Motor neuron (in vitro differentiated cells): ENCODE data around the gene LDHD. TPM values are rescaled to one million over a fixed set of nuclear protein-coding genes. Genes with fewer than 3 reads are reported as not detected.
A peak's percentile ranks its signal among the peaks of the same experiment; 100 is the strongest.

Source experiments
- ATAC-seq, 8 experiments: fragments of 200-7000 bp; cut with Tn5 transposase; replicated peaks in 6 of 8; 2 replicates each; pipeline ENCODE4 v1.8.0; 2021; ENCODE audit warnings: mild to moderate bottlenecking in 8 of 8, moderate library complexity in 8 of 8
- H3K27ac ChIP-seq, 2 donors: fragments of 250-450 bp; sonication (Bioruptor Pico); 2 replicates each; pipeline ENCODE4 v1.9.0; 2021; ENCODE audit warnings: antibody characterized with exemption in 2 of 2, mild to moderate bottlenecking in 2 of 2, moderate library complexity in 1 of 2
- H3K4me1 ChIP-seq, 2 donors: fragments of 250-450 bp; sonication (Bioruptor Pico); replicated peaks in 1 of 2; 2 replicates each; pipeline ENCODE4 v1.6.1; 2021; ENCODE audit warnings: antibody characterized with exemption in 2 of 2, mild to moderate bottlenecking in 2 of 2, moderate library complexity in 1 of 2
- H3K4me3 ChIP-seq, 5 donors: fragments of 250-450 bp; sonication (Bioruptor Pico); 2 replicates each; pipeline ENCODE4 v1.9.0; 2021; ENCODE audit warnings: antibody characterized with exemption in 5 of 5, mild to moderate bottlenecking in 5 of 5, moderate library complexity in 4 of 5
- WGBS, 10 experiments: fragments of 450-650 bp; shearing (Covaris generic); methylation state at CpG; one replicate each; pipeline ENCODE4 v1.0.0; 2022; 5-methylcytosine and 5-hydroxymethylcytosine counted together
- in situ Hi-C, 9 experiments: fragments of 400-800 bp; cut with MboI; loops; one replicate each; pipeline ENCODE4 v1.15.0; 2021; ENCODE audit warnings: low sequenced_read_pairs in 9 of 9, low pct_unique_long_range_greater_than_20kb in 2 of 9; ENCODE audit not compliant: unreplicated experiment in 9 of 9
- total RNA-seq, 8 experiments: library from RNA; unstranded; fragments of 300-600 nt; gene quantifications; 2 replicates each; pipeline versions ENCODE4 v1.2.3 to v1.2.4, GENCODE V29; 2022

LDHD gene
- total RNA-seq, 8 experiments from 2014 or later: 0.33 to 2.8 (median 1.0) TPM

DNA sequence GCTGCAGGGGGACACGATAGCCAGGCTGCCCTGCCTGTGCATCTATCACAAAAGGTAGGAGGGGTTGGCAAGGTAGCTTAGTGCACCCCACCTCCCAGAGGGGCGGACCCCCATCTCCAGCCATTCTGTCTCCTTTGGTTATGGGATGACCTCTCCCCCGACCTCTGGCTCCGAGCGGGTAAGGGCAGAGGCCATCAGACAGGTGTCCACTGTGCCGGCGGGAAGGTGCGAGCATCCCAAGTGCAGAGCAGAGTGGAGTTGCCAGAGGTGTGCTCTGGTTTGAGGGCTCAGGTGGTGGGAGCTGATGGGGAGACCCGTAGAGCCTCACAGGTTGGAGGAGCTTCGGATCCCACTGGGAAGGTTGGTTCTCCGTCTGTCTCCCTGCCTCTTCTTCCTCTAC, 11.7 kb downstream of the LDHD start:
- in situ Hi-C loops: loop anchor here in 3 of 9 experiments (10.0 to 25.0 kb wide), 3 partner anchors 110 to 393 kb away; partner anchors contain the start of genes ZNRF1 (in 2 of the 3), MLKL (in 1 of the 3) and WDR59 (in 1 of the 3)
- ATAC-seq: no peak
- Histone ChIP-seq H3K4me3 (no peak overlapping the region), H3K27ac (no peak overlapping the region), H3K4me1 (no peaks in the 10 kb centered on the region)
- 100% methylated on average over 1 of the region's 11 CpGs; no CpG with 5 or more reads in 9 of the 10 experiments for WGBS, 10 experiments

DNA sequence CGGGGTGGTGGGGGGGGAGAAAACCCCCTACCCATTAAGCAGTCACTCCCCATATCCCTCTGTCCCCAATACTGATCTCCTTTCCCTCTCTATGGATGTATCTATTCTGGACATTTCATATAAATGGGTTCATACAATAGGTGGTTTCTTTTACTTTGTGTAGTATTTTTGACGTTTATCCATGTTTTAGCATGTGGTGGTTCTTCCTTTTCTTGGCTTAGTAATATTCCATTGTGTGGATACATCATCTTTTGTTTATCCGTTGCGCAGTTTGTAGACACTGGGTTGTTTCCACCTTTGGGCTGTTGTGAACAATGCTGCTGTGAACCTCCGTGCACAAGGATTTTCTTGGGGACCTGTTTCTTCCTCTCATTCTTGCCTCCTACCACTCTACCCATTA, 12.6 kb downstream of the LDHD start:
- Histone ChIP-seq H3K4me1 (no peaks in the 10 kb centered on the region), H3K4me3 (no peak overlapping the region), H3K27ac (no peak overlapping the region)
- in situ Hi-C loops: loop anchor here in 3 of 9 experiments (10.0 to 25.0 kb wide), 3 partner anchors 109 to 392 kb away; partner anchors contain the start of genes ZNRF1 (in 2 of the 3), MLKL (in 1 of the 3) and WDR59 (in 1 of the 3)
- ATAC-seq: no peak
- WGBS, 10 experiments: 0 to 100% (median 95%) methylated on average over 1 to 4 of the region's 5 CpGs; no CpG with 5 or more reads in 2 of the 10 experiments

DNA sequence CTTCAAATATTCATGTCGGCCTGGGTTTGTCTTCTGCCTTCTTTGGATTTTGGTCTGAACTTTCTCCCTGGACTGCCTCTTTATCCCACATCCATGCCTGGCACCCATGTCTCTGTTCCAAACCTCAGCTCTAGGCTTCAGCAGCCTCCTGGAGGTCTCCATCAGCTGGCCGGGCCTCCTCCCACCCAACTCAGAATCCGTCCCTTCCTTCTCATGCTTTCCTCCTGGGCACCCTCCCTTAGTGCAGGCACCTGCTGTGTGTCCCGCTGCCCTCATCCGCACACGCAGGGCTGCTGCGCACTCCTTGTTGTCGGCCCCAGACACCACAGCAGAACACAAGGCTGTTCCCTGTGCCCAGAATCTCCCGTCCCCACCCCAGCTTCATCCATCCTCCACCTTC, 14.0 kb downstream of the LDHD start:
- no peaks in the 10 kb centered on the region for H3K4me1 ChIP-seq
- 75 to 100% (median 100%) methylated on average over 1 to 7 of the region's 9 CpGs; no CpG with 5 or more reads in 3 of the 10 experiments for WGBS, 10 experiments
- H3K4me3 ChIP-seq: no peak overlapping the region
- no peak for ATAC-seq
- in situ Hi-C loops: loop anchor here in 3 of 9 experiments (10.0 to 25.0 kb wide), 3 partner anchors 108 to 390 kb away; partner anchors contain the start of genes ZNRF1 (in 2 of the 3), MLKL (in 1 of the 3) and WDR59 (in 1 of the 3)
- H3K27ac ChIP-seq: no peak overlapping the region

DNA sequence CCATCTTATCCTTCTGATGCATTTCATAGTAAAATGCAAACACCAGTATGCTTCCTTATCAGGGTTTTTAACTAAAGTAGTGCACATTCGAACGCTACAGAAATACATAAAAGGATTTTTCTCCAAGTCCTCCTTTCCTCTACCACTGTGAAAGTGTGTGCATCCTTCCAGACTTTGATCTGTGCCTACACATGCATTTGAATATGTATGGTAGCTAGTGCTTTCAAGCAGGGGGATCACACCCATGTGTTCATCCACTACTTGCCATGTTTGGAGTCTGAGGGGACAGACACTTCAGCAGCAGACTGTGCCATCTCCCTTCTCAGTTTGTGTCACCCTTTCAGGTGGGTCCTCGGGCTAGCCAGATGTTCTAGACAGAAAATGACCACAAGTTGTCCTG, 14.9 kb downstream of the LDHD start:
- Histone ChIP-seq H3K4me1 (no peaks in the 10 kb centered on the region), H3K27ac (no peak overlapping the region), H3K4me3 (no peak overlapping the region)
- in situ Hi-C loops: loop anchor here in 3 of 9 experiments (10.0 to 25.0 kb wide), 3 partner anchors 107 to 389 kb away; partner anchors contain the start of genes ZNRF1 (in 2 of the 3), MLKL (in 1 of the 3) and WDR59 (in 1 of the 3)
- ATAC-seq: peak in 3 of 8 experiments; percentile 34 to 51 (median 41)
- WGBS, 10 experiments: 30 to 100% (median 100%) methylated on average over 1 to 2 of the region's 3 CpGs; no CpG with 5 or more reads in 4 of the 10 experiments

DNA sequence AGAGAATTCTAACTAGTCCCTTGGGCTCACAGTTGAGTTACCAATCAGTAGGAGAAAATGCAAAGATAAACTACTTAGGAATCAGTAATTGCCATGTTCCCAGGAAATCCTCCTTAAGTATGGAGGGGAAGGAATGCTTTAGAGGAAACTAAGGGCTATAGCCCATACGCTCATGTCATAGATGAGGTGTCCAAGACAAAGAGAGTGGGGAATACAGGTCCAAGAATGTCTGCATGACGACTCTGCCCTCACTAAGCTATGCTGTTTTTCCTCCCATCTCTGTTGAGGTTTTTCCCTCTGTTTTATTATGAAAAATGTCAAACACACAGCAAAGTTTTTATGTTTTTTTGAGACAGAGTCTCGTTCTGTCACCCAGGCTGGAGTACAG, 16.0 kb downstream of the LDHD start:
- ATAC-seq: no peak
- no peak overlapping the region for H3K27ac ChIP-seq
- in situ Hi-C loops: loop anchor here in 3 of 9 experiments (10.0 to 25.0 kb wide), 3 partner anchors 106 to 388 kb away; partner anchors contain the start of genes ZNRF1 (in 2 of the 3), MLKL (in 1 of the 3) and WDR59 (in 1 of the 3)
- peaks cover 0 to 4% of the 10 kb centered on the region in 2 donors for H3K4me1 ChIP-seq
- no peak overlapping the region for H3K4me3 ChIP-seq
- 80 to 100% (median 92%) methylated on average over 1 to 3 of the region's 3 CpGs; no CpG with 5 or more reads in 4 of the 10 experiments for WGBS, 10 experiments

DNA sequence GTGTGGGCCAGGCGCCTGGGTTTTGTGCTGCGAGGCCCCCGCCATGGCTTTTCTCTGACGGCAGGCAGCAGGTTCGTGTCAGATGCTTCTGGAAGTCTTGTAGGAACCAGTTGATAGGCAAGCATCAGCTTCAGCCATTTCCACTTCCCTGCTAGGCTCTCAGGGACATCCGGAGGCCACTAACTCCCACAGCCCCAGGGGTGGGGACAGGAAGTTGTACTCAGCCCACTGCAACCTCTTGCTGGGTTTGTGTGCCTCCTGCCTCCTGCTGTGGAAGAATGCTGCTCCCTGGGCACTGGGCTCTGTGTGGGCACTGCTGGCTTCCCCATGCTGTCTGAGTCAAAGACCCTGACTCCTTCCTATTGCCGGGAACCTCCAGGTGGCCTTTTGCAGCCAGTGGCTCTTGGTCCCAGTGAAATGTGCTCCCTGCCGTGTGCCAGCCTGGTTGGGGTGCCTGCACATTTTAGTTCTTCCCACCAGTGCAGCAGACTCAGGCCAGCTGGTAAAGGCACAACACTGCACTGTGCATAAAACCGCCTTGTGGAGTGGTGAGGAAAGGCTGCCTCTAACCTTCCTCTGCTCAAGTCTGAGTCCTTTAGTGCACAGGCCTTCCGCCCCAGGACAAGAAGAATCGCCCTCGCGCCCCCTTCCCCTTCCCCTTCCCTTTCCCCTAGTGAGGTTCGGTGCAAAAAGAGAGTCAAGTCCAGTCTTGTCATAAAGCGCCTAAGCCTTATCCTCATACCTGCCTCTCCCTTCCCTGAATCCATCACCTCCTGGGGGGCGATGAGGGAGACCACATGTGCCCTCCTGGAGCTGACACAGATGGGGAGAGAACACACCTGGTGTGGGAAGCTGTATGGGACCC, 16.6 kb downstream of the LDHD start:
- 64 to 100% (median 79%) methylated on average over 1 to 7 of the region's 16 CpGs; no CpG with 5 or more reads in 3 of the 10 experiments for WGBS, 10 experiments
- H3K4me3 ChIP-seq: no peak overlapping the region
- peaks cover 0 to 10% of the 10 kb centered on the region in 2 donors for H3K4me1 ChIP-seq
- in situ Hi-C loops: loop anchor here in 3 of 9 experiments (10.0 to 25.0 kb wide), 3 partner anchors 105 to 388 kb away; partner anchors contain the start of genes ZNRF1 (in 2 of the 3), MLKL (in 1 of the 3) and WDR59 (in 1 of the 3)
- no peak overlapping the region for H3K27ac ChIP-seq
- ATAC-seq: peak in 1 of 8 experiments; percentile 19

DNA sequence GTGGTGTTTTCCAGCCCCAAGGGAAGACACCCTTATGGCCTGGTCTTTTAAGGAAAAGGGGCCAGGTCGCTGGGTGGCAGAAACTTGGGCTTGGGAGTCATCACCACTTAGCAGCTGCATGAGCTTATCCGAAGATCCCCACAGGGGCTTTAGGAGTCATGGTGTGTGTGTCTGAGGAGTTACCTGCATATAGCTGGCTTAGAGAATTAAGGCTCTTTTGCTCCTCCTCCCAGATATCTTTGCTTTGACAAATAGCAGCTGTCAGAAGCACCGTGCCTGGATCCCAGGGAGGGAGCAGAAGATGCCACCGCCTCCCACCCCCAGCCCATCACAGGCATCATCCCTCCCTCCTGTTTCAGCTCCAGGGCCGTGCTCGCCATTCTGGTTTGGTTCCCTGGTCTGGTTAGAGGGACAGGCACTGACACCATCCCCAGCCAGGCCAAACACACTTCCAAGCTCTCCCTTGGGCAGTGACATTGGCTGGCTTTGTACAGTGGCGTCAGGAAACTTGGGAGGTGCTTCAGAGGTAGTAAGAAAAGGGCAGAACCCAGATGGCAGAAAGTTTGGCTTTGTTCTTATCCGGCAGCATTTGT, 17.4 kb downstream of the LDHD start:
- 40 to 100% (median 96%) methylated on average over 1 to 2 of the region's 8 CpGs; no CpG with 5 or more reads in 4 of the 10 experiments for WGBS, 10 experiments
- Histone ChIP-seq H3K27ac (no peak overlapping the region), H3K4me1 (peaks cover 0 to 13% of the 10 kb centered on the region in 2 donors), H3K4me3 (no peak overlapping the region)
- ATAC-seq: no peak
- in situ Hi-C loops: no loop called here

DNA sequence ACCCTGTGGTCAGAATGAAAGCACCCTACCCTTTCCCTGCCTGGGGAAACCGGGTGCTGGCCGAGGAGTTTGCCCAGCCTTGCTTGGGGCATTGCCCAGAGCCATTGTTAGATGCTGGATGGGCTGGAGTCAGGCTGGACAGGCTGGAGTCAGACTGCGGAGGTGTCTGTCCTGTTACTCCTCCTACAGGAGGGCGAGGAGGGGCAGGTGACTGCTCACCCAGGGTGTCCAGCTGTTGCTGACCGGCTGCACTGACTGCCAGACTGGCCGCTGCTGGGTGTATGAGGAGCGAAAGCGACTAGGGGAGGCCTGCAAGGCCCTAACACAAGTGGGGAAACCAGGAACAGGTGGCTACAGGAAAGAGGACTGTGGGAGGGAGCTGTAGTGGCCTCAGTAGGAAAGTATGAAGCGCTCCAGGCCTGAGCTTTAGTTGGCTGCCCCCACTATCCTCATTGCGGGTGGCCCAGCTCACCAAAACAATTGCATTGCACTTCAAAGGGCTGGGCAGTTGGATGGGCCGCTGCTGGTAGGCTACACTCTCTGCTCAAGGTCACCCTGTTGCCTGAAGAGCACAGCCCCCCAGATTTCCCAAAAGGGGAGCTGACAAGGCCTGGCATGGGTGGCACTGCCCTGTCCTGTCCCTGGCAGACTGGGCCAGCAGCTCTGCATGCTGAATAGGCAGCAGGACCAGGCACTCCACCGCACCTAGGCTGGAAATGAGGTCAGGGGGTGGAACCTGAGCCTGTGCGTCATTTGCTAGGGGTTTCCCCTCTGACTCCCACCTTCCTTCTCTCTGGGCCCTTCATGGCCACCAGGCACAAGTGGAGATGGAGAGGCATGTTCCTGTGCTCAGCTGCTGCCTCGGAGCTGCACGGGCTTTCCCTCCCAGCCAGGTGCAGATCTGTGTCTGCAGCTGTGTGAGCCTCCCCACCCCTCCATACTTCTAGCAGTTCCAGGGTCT, 18.4 kb downstream of the LDHD start:
- WGBS, 10 experiments: 40 to 94% (median 74%) methylated on average over 1 to 8 of the region's 15 CpGs; no CpG with 5 or more reads in 4 of the 10 experiments
- Histone ChIP-seq H3K27ac (no peak overlapping the region), H3K4me1 (peaks cover 0 to 13% of the 10 kb centered on the region in 2 donors), H3K4me3 (no peak overlapping the region)
- in situ Hi-C loops: no loop called here
- no peak for ATAC-seq

DNA sequence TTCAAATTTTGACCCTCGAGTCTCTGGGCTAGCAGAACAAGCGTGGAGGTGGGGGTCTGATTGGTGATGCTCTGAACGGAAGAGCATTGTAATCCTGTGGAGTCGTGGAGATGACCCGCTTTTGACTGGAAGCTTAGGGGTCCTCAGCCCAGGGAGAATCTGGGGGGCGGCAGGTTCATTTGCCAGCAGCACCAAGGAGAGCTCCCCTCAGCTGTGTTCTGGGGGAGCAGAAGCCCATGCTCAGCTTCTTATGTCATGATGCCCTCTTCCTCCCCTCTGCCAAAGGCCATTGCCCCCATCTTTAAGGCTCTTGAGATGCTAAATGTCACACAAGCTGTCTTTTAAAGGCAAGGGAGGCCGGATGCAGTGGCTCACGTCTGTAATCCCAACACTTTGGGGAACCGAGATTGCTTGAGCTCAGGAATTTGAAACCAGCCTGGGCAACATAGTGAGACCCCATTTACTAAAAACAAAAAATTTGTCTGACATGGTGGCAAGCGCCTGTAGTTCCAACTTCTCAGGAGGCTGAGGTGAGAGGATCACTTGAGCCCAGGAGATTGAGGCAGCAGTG, 19.3 kb downstream of the LDHD start:
- H3K27ac ChIP-seq: no peak overlapping the region
- peaks cover 0 to 13% of the 10 kb centered on the region in 2 donors for H3K4me1 ChIP-seq
- H3K4me3 ChIP-seq: no peak overlapping the region
- ATAC-seq: no peak
- 88 to 100% (median 96%) methylated on average over 1 to 7 of the region's 10 CpGs; no CpG with 5 or more reads in 4 of the 10 experiments for WGBS, 10 experiments
- in situ Hi-C loops: no loop called here

DNA sequence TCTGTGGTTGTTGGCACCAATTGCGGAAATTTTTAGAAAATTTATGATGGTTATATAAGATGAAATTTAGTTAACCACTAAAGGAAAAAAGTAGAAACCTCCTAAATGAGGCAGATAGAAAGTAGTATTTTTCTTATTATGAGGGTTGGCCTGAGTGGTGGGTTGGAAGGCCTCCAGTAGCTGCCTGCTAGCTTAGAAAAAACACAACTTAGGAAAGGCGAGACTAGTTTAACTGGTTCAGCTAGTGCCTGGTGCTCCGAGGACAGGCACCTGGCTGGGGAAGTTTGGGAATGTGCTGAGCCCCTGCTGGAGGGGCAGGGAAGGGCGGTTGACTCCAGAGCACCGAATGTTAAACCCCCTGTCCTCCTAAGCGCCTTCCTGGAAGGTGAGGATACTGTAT, 19.9 kb downstream of the LDHD start:
- H3K4me3 ChIP-seq: no peak overlapping the region
- peaks cover 0 to 13% of the 10 kb centered on the region in 2 donors for H3K4me1 ChIP-seq
- ATAC-seq: peak in 1 of 8 experiments; percentile 31
- WGBS, 10 experiments: 72 to 100% (median 90%) methylated on average over 1 to 5 of the region's 6 CpGs; no CpG with 5 or more reads in 3 of the 10 experiments
- H3K27ac ChIP-seq: no peak overlapping the region
- in situ Hi-C loops: no loop called here

DNA sequence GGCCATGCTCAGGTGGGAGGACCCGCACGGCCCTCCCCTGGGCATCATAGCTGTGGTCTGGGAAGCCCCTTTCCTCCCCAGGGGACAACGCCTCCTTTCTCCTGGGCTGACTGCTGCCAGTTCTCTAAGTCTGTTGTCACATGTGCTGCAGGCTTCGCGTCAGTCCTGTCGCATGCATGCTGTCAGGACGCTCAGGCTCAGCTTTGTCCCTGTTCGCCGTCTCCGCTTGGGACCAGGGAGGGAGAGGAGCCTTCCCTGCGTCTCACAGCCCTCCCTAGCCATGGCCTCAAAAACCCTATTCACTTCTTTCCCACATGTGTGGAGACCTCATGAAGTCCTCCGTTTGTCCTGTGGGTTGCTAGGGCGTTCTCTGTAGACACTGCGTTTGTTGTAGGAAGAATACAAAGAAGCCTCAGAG, 21.4 kb downstream of the LDHD start:
- in situ Hi-C loops: no loop called here
- Histone ChIP-seq H3K4me3 (no peak overlapping the region), H3K27ac (no peak overlapping the region), H3K4me1 (peaks cover 0 to 13% of the 10 kb centered on the region in 2 donors)
- ATAC-seq: peak in 3 of 8 experiments; percentile 72 to 95 (median 87)
- 73 to 100% (median 80%) methylated on average over 1 to 8 of the region's 14 CpGs; no CpG with 5 or more reads in 5 of the 10 experiments for WGBS, 10 experiments
